Measurements from ENCODE around the gene SERPINA4. TPM values are rescaled to one million over a fixed set of nuclear protein-coding genes. Genes with fewer than 3 reads are reported as not detected.

Gene SERPINA4
- total and polyA plus RNA-seq, 2 donors (not counting 1 experiment from before 2014, with no cell fraction given): not detected

GRCh38 chr14:94521375-94522114 lies 39.7 kb upstream of the SERPINA4 start:
- Histone ChIP-seq H3K9ac (ENCODE audit: insufficient read depth, low read length) (no peak overlapping the region), H3K36me3 (ENCODE audit: control insufficient read depth, insufficient read depth, low read length) (no peaks in the 10 kb centered on the region)

DNA sequence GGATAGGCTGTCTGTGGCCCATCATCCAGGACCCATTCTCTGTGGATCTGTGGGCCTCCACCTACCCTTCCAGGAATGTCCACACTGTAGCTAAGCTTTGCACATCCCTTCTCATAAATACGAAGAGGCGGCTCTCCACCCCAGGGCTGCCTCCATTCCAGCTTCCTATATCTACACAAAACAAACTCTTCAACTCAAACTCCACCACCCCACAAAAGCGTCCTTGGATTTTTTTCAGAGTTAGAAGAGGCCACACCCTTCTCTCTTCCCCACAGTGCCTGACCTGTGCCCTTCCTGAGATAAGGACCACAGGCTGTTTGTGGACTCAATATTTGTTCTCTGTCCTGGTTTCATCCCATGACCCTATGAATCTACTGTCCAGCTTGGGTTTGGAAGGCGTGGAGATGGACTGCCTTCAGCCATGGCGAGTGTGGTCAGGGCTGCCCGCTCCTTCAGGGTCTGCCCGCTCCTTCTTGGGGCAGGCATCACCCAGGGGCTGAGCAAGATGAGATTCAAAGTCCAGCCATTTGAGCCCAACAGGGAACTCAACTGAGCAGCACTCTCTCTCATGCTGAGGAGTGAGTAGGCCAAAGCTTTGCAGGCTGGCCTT lies 39.0 kb upstream of the SERPINA4 start:
- DNase-seq (ENCODE audit: low read depth in 2 of 2): no peak
- Histone ChIP-seq H3K27ac (ENCODE audit: insufficient read depth, low read length) (no peak overlapping the region), H3K36me3 (ENCODE audit: control insufficient read depth, insufficient read depth, low read length) (no peaks in the 10 kb centered on the region), H3K4me1 (ENCODE audit: control insufficient read depth, extremely low read depth, insufficient read depth, low read length) (no peaks in the 10 kb centered on the region), H2AFZ (ENCODE audit: low read length) (no peak overlapping the region), H4K20me1 (ENCODE audit: control insufficient read depth, extremely low read depth, insufficient read depth, low read length) (no peaks in the 10 kb centered on the region), H3K27me3 (ENCODE audit: control insufficient read depth, insufficient read depth, low read length) (no peaks in the 10 kb centered on the region), H3K4me2 (ENCODE audit: extremely low read depth, insufficient read depth, low read length) (no peak overlapping the region), H3K9ac (ENCODE audit: insufficient read depth, low read length) (no peak overlapping the region), H3K4me3 (replicated peaks in 1 of 4; ENCODE audit: control extremely low read depth in 1 of 4, insufficient read depth in 1 of 4, low read depth in 3 of 4, low read length in 4 of 4) (no peak overlapping the region), H3K9me3 (ENCODE audit: control insufficient read depth, insufficient read depth, low read depth, low read length) (no peaks in the 10 kb centered on the region), H3K79me2 (ENCODE audit: control insufficient read depth, insufficient read depth, low read length) (no peaks in the 10 kb centered on the region)
- TF ChIP-seq EZH2 (IDR thresholded peaks at IDR 0.05; ENCODE audit: low read length, missing control alignments): no peak
- TF ChIP-seq, protein P1, sequence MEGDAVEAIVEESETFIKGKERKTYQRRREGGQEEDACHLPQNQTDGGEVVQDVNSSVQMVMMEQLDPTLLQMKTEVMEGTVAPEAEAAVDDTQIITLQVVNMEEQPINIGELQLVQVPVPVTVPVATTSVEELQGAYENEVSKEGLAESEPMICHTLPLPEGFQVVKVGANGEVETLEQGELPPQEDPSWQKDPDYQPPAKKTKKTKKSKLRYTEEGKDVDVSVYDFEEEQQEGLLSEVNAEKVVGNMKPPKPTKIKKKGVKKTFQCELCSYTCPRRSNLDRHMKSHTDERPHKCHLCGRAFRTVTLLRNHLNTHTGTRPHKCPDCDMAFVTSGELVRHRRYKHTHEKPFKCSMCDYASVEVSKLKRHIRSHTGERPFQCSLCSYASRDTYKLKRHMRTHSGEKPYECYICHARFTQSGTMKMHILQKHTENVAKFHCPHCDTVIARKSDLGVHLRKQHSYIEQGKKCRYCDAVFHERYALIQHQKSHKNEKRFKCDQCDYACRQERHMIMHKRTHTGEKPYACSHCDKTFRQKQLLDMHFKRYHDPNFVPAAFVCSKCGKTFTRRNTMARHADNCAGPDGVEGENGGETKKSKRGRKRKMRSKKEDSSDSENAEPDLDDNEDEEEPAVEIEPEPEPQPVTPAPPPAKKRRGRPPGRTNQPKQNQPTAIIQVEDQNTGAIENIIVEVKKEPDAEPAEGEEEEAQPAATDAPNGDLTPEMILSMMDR (conservative IDR thresholded peaks at IDR 0.05 in 1 of 2, IDR thresholded peaks at IDR 0.05 in 1 of 2; ENCODE audit: low read depth in 1 of 2, low read length in 2 of 2): no peak

More at GRCh38 chr14:94521375-94522114, 39.7 kb upstream of the SERPINA4 start:
- no peak for TF ChIP-seq EZH2 (IDR thresholded peaks at IDR 0.05; ENCODE audit: low read length, missing control alignments)
- TF ChIP-seq, protein P1 (conservative IDR thresholded peaks at IDR 0.05 in 1 of 2, IDR thresholded peaks at IDR 0.05 in 1 of 2; ENCODE audit: low read depth in 1 of 2, low read length in 2 of 2): no peak
- Histone ChIP-seq H3K27ac (ENCODE audit: insufficient read depth, low read length) (no peak overlapping the region), H3K4me1 (ENCODE audit: control insufficient read depth, extremely low read depth, insufficient read depth, low read length) (no peaks in the 10 kb centered on the region), H3K4me3 (replicated peaks in 1 of 4; ENCODE audit: control extremely low read depth in 1 of 4, insufficient read depth in 1 of 4, low read depth in 3 of 4, low read length in 4 of 4) (no peak overlapping the region), H3K79me2 (ENCODE audit: control insufficient read depth, insufficient read depth, low read length) (no peaks in the 10 kb centered on the region), H3K4me2 (ENCODE audit: extremely low read depth, insufficient read depth, low read length) (no peak overlapping the region), H3K9me3 (ENCODE audit: control insufficient read depth, insufficient read depth, low read depth, low read length) (no peaks in the 10 kb centered on the region), H2AFZ (ENCODE audit: low read length) (no peak overlapping the region), H3K27me3 (ENCODE audit: control insufficient read depth, insufficient read depth, low read length) (no peaks in the 10 kb centered on the region), H4K20me1 (ENCODE audit: control insufficient read depth, extremely low read depth, insufficient read depth, low read length) (no peaks in the 10 kb centered on the region)
- no peak for DNase-seq (ENCODE audit: low read depth in 2 of 2)

- H3K4me2 ChIP-seq (ENCODE audit: extremely low read depth, insufficient read depth, low read length): no peak overlapping the region
- no peaks in the 10 kb centered on the region for H4K20me1 ChIP-seq (ENCODE audit: control insufficient read depth, extremely low read depth, insufficient read depth, low read length)
- H3K4me1 ChIP-seq (ENCODE audit: control insufficient read depth, extremely low read depth, insufficient read depth, low read length): no peaks in the 10 kb centered on the region
- TF ChIP-seq, protein P1 (conservative IDR thresholded peaks at IDR 0.05 in 1 of 2, IDR thresholded peaks at IDR 0.05 in 1 of 2; ENCODE audit: low read depth in 1 of 2, low read length in 2 of 2): no peak
- no peak for TF ChIP-seq EZH2 (IDR thresholded peaks at IDR 0.05; ENCODE audit: low read length, missing control alignments)
- no peak overlapping the region for H3K9ac ChIP-seq (ENCODE audit: insufficient read depth, low read length)
- no peaks in the 10 kb centered on the region for H3K9me3 ChIP-seq (ENCODE audit: control insufficient read depth, insufficient read depth, low read depth, low read length)
- no peak overlapping the region for H3K27ac ChIP-seq (ENCODE audit: insufficient read depth, low read length)
- no peak for DNase-seq (ENCODE audit: low read depth in 2 of 2)
- no peaks in the 10 kb centered on the region for H3K79me2 ChIP-seq (ENCODE audit: control insufficient read depth, insufficient read depth, low read length)
- no peaks in the 10 kb centered on the region for H3K36me3 ChIP-seq (ENCODE audit: control insufficient read depth, insufficient read depth, low read length)
- no peaks in the 10 kb centered on the region for H3K27me3 ChIP-seq (ENCODE audit: control insufficient read depth, insufficient read depth, low read length)
- no peak overlapping the region for H3K4me3 ChIP-seq (replicated peaks in 1 of 4; ENCODE audit: control extremely low read depth in 1 of 4, insufficient read depth in 1 of 4, low read depth in 3 of 4, low read length in 4 of 4)
- no peak overlapping the region for H2AFZ ChIP-seq (ENCODE audit: low read length)
Observed at GRCh38 chr14:94523265-94523664, 38.0 kb upstream of the SERPINA4 start.

Data from fibroblast of lung (primary cell).